GM18909 (cell line): ENCODE data around the gene AMTN.
"Not testable (repeated sequence)": the region's sequence is repeated elsewhere in the genome, so short reads cannot be mapped to it uniquely, and the experiment has no call there.

Experiments
- ATAC-seq: cut with Tn5 transposase; IDR thresholded peaks from one replicate; pipeline ENCODE4 v1.9.1; 2021; ENCODE audit warnings: mild to moderate bottlenecking; ENCODE audit not compliant: unreplicated experiment, poor library complexity

Gene AMTN, protein sequence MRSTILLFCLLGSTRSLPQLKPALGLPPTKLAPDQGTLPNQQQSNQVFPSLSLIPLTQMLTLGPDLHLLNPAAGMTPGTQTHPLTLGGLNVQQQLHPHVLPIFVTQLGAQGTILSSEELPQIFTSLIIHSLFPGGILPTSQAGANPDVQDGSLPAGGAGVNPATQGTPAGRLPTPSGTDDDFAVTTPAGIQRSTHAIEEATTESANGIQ

DNA sequence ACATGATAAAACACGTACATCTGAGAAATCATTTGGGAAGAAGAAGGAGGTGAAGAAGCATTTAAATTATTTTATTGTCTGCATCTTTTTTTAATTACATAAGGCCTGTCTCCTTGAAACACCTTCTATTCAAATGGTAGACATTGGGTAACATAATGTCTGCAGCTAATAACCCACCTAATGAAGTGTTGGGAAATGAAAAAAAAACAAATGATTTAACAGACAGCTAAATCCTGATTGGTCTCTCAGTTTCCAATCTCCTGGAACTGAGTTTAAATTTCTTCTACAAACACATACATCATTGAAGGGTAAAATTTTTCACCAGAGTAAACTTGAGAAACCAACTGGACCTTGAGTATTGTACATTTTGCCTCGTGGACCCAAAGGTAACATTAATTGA lies at the start of gene AMTN:
Gene AMTN (plus strand): TSS at position 301 of the 400 bp plus-strand sequence. CDS start 209 bp downstream, outside the sequence.
- ATAC-seq, result no peak

DNA sequence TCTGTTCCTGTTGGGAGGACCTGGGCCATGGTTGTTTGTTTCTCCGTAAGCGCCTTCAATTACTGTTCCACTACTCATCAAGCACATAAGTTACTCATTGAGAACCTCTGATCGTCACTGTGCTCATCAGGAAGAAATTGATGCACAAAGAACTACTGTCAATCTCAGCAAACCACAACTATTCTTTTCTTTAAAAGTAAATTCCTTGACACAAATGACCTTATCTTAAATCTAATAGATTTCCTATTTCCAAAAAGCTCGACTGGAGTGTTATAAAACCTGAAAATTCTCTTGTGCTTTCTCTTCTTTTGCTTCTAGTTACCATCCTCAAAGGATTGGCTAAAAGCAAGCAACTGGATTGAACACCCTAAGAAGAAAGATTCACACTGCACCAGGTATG lies 46.5 kb upstream of the AMTN start, which contains the start of gene MUC7:
Gene MUC7 (plus strand): TSS at position 301 of the 400 bp plus-strand sequence. CDS start 1,825 bp downstream, outside the sequence.
- no peak for ATAC-seq

DNA sequence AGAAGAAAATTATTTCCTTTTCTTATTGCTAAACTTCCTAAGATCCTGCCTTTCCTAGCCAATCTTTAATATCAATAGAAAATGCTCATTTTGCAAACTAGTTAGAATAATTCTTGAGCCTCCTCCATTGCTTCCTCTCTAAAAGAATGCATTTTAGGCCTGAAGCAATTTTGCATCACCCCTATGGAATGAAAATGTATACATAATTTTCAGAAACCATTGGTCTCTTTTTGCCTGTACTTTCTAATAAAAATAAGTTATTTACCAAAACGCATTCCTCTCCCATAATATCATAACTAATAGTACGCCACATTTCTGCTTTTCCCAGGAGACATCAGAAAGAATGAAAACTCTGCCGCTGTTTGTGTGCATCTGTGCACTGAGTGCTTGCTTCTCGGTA lies 44.7 kb upstream of the AMTN start:
- no peak for ATAC-seq

DNA sequence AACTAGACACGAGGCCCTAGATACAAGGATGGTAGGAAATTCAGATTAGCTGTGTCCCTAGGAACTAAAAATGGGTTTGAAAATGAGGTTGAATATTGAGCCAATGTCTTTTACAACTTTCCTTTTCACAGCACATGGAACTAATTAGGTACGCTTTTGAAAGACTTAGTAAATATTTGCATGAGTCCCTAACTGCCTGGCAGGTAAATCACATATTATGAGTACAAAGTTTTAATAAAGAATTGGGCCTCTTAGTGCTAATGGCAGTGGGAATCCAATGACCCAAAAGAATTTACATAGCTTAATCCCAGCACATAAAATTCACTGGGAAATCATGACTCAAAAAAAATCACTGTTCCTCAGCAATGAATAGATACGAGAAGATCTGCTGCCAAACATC lies 29.6 kb upstream of the AMTN start:
- ATAC-seq, result no peak

DNA sequence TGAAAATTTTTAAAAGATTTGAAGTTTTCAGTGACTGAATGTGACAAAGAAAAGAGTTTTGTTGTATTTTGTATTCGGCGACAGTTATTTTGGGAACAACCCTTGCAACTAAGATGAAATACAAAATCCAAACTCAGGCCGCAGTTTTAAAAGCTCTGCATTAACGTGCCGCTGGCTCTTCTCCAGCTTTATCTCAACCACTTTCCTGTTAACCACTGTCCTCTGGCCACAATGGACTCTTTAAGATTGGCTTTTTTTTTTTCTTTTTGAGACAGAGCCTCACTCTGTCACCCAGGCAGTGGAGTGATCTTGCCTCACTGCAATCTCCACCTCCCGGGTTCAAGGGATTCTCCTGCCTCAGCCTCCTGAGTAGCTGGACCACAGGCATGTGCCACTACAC lies 22.1 kb upstream of the AMTN start:
- ATAC-seq, result no peak

DNA sequence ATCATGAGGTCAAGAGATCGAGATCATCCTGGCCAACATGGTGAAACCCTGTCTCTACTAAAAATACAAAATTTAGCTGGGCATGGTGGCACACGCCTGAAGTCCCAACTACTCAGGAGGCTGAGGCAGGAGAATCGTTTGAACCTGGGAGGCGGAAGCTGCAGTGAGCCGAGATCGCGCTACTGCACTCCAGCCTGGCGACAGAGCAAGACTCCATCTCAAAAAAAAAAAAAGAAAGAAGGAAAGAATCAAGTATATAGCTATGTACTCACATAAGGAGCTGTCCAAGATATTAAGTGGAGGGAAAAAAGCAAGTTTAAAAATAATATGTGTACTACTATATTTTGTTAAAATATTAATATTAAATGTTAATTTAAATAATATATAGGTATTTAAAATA lies 16.5 kb upstream of the AMTN start:
- not testable (repeated sequence) for ATAC-seq

DNA sequence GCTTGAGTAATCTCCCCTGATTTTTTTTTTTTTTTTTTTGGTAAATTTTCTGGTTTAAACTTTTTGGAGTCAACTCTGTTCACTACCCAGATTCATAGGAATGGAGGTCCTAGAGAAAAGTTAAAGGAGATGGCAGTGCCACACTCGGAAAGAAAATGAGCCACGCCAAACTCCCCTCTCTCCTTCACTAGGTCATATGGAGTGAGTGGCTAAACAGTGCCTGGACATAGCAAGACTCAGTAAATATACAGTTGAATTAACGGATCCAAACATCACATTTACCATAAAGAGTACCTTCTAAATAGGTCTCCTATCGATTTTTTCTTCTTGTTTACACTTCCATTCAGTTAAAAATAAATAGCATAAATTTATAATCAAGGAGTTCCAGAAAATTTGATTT lies 13.6 kb upstream of the AMTN start:
- ATAC-seq, result no peak

DNA sequence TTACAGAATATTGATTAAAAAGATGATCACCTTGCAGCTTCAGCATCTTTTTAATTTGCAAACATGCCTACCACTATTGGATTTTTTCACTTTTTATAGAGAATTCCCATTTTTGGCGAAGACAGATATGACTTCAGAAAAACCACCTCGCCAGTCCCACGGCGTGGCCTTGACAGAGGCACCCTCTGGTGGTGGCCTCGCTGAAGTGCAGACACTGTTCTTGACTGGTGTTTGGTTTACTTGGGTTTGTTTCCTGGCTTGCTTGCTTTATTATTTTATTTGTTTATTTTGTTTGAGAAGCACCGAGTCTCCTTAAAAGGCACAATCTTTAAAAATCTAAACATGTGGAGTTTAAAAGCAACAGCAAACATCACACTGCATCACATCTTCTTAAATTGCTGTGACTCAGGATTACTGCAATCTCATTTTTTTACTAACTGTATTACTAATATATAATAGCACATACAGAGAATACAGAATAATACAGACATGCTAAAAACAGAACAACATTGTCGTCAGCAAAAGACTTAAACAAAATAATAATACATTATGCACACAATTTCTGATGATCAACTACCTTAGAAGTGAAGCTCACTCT lies 13.1 kb upstream of the AMTN start:
- ATAC-seq, result peak; percentile 95

DNA sequence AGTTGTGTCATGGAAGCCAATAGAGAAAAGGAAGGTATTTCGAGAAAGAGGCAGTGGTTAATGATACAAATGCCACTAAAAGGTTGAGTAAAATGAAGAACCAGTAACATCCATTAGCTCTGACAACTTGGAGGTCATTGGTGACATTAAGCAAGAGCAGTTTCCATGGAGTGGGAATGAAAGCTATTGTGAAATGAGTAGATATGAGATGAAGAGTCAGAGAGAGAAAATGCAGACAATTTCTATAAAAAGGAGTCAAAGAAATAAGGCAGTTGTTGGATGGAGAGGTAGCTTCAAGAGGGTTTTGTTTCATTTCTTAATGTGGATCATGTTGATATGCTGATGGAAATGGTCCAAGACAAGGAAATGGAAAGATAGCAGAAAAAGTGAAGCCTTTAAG lies 9.6 kb upstream of the AMTN start:
- ATAC-seq, result no peak

DNA sequence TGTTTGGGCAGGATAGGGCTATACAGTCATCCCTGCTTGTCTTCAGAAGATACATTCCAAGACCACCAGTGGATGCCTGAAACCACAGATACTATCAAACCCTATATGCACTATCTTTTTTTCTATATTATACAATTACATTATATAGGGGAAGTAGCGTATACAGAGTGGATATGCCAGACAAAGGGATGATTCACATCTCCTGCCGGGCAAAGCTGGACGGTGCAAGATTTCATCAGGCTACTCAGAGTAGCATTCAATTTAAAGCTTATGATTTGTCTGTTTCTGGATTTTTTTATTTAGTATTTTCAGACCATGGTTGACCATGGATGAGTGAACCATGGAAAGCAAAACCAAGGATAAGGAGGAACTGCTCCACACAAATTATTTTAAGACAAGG lies 7.0 kb upstream of the AMTN start:
- no peak for ATAC-seq

DNA sequence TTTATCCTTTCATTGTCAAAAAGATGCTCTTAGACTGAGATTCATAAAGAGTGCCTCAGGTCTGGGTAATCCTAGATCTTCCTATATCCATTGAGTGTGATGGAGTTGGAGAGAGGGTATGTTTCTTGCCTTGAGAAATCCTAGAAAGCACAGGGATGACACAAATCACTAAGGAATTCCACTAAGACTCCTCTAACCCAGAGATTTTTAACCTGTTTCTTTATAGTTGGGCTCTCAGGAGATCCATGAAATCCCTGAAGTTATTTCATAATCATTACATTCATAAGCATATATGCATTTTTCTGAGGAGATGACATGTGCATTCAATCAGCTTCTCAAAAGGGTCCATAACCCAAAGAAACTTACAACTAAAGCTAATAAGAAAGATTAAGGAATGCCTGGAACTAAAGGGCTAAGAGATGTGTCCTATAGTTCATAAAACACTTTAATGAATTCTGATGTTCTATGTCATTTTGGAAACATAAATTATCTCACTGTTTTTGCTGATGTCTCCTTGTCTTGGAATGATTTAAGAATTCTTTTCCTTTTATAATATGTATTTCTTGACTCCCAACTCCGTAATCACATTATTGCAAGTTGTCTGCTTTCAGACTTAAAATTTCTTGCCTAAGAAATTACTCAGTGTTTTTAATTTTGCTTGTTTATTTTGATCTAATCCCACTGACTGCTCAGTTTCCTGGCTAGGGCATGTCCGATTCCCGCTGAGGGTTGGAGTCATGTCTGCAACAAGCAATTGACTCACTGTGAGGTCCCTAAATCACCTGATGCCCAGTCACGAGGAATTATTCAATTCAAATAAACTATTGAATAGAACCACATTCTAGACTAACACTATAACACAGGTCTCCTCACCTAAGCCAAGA lies 2.8 kb upstream of the AMTN start:
- no peak for ATAC-seq

DNA sequence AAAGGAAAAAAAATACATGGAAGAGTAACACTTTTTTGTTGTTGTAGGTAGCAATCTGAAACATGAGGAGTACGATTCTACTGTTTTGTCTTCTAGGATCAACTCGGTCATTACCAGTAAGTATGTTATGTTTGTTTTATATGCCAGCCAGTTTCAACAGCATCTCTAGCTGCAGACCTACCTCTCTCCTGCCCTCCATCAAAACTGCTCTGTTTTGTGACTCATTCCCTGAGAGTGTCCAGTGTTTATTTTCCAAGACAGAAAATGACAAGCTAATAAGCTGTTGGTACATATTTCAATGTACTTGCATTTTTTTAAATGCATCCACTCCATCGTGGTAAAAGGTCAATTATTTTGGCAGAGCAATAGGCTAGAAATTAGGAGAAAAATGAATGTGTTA lies 347 bp downstream of the AMTN start:
- no peak for ATAC-seq

DNA sequence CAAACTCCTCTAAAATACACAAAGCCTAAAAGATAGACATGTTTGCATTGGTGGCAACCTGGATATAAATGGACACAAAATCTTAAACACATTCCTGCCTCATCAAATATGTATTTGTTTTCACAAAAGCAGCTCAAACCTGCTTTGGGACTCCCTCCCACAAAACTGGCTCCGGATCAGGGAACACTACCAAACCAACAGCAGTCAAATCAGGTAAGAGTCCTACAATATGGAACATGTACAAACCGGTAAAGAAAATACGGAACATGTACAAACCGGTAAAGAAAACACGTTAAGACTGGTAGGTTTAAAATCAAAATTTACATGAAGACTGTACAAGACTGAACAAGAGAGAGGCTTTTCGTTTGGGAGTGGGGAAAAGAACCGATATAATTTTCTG lies 4.3 kb downstream of the AMTN start:
- ATAC-seq, result no peak

DNA sequence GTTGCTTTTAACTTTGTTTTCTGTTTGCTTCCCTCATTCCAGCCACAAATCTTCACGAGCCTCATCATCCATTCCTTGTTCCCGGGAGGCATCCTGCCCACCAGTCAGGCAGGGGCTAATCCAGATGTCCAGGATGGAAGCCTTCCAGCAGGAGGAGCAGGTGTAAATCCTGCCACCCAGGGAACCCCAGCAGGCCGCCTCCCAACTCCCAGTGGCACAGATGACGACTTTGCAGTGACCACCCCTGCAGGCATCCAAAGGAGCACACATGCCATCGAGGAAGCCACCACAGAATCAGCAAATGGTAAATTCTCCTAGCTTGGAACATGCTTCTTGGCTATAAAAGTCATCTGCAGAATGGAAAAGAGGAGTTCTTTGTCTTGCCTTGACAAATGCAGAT lies 12.6 kb downstream of the AMTN start:
- no peak for ATAC-seq

DNA sequence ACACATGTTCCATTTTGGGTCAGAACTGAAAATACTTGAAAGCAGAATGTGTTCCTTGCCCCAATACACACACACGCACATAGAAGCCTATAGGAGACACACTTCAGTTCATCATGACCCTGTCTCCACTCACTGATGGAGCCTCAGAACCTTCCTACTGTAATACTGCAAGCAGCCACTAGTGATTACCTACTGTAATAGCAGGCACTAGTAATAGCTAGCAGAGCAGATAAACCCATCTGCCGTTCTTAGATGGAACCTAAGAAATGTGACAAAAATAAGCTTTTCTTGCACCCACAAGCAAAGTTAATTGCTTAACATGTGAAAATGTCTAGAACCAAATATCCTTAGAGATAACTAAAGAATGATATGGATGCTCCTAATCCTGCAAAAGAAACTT lies 13.6 kb downstream of the AMTN start:
- ATAC-seq, result peak; percentile 77

DNA sequence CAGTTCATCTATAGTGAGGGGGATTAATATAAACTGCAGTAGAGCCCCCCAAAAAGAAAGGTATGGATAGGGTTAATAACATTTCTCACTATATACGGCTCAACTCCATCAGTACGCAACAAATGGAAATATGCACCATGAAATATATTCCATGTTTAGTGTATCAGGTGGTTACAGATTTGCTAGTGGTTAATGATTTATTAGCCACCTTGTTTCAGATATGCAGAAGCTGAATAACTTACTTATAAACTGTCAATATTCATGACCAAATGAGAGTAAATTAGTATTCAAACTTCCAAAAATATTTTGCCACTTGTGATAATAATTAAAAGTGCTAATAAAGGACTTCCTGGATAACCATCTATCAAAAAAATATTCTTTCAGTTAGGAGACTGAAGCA lies 14.8 kb downstream of the AMTN start:
- ATAC-seq, result peak; percentile 81

DNA sequence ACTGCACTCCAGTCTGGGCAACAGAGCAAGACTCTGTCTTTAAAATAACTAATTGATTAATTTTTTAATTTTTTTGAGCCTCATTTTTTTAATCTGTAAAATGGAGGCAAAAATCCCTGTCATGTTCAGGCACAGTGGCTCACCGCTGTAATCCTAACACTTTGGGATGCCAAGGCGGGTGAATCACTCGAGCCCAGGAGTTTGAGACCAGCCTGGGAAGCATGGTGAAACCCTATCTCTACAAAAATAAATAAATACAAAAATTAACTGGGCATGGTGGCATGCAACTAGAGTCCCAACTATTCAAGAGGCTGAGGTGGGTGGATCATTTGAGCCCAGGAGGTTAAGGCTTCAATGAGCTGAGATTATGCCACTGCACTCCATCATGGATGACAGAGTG lies 15.4 kb downstream of the AMTN start:
- no peak for ATAC-seq

DNA sequence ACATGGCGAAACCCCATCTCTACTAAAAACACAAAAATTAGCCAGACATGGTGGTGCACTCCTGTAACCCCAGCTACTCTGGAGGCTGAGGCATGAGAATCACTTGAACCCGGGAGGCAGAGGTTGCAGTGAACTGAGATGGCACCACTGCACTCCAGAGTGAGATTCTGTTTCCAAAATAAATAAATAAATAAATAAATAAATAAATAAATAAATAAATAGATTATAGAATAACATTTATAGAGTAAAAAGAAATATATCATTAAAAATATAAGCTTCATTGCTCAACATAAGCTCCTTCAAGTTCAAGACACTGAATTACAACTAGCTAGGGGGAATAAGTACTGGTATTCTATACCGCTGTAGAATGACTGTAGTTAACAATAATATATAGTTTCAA lies 16.5 kb downstream of the AMTN start:
- ATAC-seq, result not testable (repeated sequence)

DNA sequence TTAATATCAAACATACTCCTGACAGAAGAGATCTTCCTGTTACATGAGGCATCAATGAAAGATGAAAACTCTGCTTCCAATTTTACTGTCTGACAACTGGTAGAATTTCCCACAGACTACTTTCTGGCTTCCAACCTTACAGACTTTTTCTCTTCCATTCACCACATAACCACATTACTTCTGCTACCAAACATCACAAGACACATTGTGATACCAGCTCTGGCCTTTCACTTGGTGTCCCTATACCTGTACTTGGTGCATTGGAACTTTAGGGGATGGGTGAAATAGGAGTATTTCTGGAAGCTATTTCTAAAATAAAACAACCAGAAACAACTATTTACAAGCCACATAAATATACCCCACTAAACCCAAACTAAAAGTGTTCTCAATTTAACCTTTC lies 20.5 kb downstream of the AMTN start:
- ATAC-seq, result peak; percentile 62

DNA sequence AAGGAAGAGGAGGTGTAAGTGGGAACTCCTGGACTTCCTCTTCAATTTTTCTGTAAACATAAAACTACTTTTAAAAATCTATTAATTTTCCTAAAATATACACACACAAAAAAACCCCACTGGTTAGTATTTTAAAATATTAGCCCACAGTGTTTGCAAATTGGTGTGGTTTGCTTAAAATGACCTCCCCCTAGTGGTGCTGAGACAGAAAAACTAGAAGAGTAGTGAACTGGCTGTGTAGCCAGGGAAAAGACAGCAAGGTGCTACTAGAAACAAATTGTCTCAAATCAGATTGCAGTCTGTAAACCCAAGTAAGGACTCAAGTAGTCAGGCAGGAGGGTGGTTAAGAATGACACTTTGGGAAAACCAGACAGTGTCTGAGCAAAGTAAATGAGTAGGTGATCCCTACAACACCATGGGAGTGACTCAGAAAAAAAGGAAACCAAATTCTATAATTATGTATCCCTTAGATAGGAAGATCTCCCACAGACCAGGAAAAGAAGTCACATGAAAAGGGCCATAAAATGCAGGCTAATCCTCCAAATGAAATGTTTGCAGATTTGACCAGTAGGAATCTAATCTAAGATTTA lies 26.0 kb downstream of the AMTN start:
- ATAC-seq, result peak; percentile 71

DNA sequence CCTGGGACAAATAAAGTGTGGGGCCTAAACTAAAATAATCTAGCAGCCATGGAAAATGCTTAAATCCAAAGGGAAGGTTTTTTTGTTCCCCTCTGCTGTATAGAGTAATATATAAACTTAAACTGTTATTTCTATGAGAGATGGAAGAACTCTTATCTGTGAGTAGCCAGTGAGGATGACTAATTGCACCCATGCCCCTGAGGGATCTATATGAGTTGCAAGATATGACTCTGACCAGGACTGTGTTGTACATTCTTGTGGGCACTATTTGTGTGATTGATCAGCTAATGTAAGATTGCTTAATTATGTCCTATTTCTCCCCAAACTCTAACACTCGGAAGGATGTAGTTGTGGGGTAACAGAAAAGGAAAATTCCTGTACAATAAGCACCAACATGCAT lies 38.5 kb downstream of the AMTN start:
- ATAC-seq, result no peak
